ENCODE results near the gene CCDC83.
"Not testable (repeated sequence)": the region's sequence is repeated elsewhere in the genome, so short reads cannot be mapped to it uniquely, and the experiment has no call there.

CCDC83 gene

GRCh38 chr11:85886089-85887056 is 31.2 kb downstream of the CCDC83 start:
- no peak for DNase-seq (ENCODE audit: low spot score)

- no peak for DNase-seq (ENCODE audit: low spot score)
These were observed 33.9 kb downstream of the CCDC83 start for GRCh38 chr11:85889108-85889507.

DNA sequence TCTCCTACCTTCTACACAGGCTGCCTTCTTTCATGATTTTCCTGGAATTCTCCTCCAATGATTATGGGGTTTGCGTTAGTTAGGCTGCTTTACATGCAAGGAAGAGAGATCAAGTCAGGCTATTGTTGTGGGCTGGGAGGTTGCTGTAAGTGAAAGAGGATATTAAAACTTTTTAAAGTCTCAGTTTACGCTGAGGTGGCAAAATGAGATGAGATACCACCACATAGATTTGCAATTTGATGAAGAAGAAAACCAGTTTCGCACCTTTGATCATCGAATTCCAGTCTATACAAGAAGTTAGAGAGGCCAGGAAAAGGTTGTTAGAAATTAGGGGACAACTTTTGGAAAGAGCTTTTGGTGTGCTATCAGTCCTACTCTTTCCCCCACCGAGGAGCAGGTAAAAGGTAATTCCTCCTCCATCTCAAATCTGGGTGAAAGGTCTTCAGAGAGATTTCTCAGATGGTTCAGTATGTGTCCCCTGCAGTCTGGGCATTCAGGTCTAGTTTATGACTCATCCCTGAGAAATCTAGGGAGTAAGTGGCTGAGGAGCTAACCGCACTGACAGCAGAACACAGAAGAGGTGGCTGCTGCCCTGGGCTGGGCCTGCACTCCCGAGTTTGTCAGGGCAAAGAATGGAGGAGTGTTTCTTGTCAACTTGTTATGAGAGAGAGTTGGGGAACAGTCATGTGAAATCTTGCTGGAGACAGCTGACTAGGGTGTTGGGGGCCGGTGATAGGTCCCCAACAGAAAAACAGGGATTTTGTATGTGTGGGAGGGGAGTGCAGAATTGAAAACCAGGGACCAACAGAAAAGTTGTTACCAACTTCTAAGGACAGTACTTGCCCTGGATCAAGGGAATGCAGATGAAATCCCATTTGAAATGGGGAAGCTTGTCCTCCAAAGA is 34.7 kb downstream of the CCDC83 start:
- DNase-seq (ENCODE audit: low spot score): no peak

- no peak for DNase-seq (ENCODE audit: low spot score)
These were observed 38.2 kb downstream of the CCDC83 start for GRCh38 chr11:85893395-85893794.

DNA sequence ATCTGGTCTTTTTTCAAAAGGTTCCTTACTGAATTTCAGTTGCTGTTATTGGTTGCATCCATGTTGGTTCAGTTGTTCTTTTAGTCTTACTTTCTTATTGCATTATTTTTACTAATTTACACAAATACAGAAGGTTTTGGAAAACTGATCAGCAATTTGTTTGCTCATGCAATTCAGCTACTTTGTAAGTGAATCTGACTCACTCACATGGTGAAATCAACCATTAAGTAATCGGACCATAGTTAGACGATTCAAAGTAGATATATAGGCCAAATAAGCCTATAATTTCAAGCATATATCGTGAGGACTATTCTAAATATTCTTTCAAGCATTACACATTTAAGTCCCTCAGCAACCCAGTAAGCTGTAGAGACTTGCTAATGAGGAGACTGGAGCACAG is 41.7 kb downstream of the CCDC83 start:
- DNase-seq (ENCODE audit: low spot score): no peak

- DNase-seq (ENCODE audit: low spot score): no peak
These were observed 43.3 kb downstream of the CCDC83 start for GRCh38 chr11:85898456-85898855.

- no peak for DNase-seq (ENCODE audit: low spot score)
These were observed 47.2 kb downstream of the CCDC83 start for GRCh38 chr11:85902353-85902752.

- no peak for DNase-seq (ENCODE audit: low spot score)
These were observed 48.2 kb downstream of the CCDC83 start for GRCh38 chr11:85903406-85903805.

- DNase-seq (ENCODE audit: low spot score): no peak
These were observed 48.6 kb downstream of the CCDC83 start for GRCh38 chr11:85903811-85904210.

DNA sequence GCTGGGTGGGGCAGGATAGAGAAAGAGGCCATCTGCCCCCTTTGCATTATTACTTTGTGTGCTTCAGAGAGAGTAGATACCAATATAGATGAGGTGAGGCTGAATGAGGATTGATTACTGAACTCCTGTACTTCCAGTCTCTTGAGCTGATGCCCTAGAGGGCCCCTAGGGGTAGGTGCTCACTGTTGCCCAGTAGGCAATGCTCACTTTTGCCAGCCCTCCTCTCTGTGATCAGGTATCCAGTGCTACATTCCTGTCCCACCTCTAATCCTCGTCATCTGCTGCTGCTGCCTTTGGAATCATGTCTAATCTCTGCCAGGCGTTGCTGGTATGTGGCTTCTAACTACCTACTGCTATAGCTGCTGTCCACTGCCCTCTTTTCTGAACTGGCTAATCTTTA is 57.2 kb downstream of the CCDC83 start:
- no peak for DNase-seq (ENCODE audit: low spot score)

DNA sequence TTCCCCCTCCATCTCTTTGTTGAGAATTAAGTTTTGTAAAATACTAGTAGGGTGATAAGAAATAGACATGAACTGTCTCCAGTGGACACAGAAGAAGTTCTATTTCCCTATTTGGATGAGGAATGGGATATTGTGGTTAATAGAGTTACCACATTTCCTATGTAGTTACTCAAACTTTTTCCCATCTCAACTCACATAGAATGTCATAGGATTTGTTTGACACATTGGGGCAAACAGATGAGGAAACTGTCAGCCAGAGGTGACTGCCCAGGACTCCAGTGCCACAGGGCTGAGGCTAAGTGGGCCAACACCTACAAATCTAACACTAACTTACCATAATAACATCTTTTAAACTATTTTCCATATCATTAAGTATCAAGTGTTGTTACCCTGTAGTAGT is 58.3 kb downstream of the CCDC83 start:
- no peak for DNase-seq (ENCODE audit: low spot score)

DNA sequence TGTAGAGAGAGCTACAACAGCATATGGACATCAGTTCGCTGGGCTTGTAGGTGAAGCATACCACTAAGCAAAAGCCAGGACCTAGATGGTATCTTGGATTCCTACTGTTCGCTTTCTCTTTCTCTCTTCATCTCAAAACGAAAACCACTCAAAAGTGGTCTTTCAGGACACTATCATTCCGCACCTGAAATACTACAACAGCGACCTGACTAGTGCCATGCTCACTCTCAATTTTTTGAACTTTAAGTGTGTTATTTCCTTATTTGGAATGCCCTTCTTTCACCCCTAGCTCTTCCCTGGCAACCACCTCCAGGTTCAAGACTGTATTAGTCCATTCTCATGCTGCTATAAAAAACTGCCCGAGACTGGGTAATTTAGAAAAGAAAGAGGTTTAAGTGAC is 59.2 kb downstream of the CCDC83 start:
- DNase-seq (ENCODE audit: low spot score): no peak

- DNase-seq (ENCODE audit: low spot score): no peak
These were observed 64.0 kb downstream of the CCDC83 start for GRCh38 chr11:85918910-85919794.

DNA sequence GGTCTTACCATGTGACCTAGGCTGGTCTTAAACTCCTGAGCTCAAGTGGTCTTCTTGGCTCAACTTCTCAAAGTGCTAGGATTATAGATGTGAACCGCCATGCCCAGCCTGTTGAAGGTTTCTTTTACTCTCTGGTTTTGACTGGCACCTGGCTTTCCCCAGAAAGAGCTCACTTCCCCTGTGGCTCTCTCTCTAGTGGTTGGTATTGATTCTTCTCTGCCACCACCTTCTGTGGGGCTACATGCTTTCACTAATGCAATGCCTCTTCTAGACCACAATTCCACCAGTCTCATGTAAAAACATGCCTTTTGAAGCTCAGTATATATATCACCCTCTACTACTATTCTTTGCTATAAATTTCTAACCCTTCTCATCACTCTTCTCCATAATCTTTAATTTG is 67.2 kb downstream of the CCDC83 start:
- DNase-seq (ENCODE audit: low spot score): no peak

GRCh38 chr11:85923455-85923854 is 68.3 kb downstream of the CCDC83 start:
- DNase-seq (ENCODE audit: low spot score): no peak

- DNase-seq (ENCODE audit: low spot score): not testable (repeated sequence)
These were observed 71.6 kb downstream of the CCDC83 start for GRCh38 chr11:85926653-85927214.

DNA sequence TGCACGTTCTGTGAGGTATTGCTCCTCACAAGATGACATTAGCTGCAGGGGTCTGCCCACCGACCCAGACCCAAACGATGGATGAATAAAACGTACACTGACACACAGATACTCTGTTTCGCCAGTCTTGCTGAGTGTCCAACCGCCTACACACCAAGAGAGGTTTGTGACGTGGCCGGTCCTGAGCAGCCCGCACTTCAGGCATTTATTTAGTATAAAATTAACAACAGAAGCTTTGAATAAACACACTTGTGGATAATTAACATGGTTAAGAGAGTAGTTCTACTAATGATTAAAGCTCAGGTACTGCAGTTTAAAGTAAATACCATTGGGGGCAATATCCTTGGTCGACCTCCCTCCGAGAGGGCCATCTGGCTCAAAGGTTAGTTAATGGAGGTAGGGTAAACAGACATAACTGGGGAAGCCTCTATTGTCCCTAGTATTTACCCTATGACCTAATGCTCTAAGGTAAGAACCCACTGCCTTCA is 75.7 kb downstream of the CCDC83 start:
- DNase-seq (ENCODE audit: low spot score): no peak

- DNase-seq (ENCODE audit: low spot score): no peak
These were observed 79.5 kb downstream of the CCDC83 start for GRCh38 chr11:85934596-85935169.

DNA sequence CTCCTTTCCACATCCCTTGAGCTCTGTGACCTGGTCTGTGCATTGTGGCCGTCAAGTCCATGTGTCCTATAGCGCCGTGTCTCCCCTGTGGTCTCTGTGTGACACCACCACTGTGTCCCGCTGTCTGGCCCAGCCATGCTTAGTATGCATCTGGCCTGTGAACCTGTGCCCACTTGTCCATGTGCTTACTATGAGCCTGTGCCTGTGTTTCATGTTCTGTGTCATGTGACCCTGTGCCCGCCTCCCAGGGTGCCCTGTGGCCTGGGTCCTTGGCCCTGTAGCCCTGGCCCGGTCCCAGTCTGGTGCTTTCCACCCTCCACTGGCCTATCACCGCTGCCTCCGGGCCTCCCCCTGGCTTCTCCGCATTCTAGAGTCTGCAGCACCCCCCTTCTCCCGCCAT is 80.6 kb downstream of the CCDC83 start:
- no peak for DNase-seq (ENCODE audit: low spot score)

DNA sequence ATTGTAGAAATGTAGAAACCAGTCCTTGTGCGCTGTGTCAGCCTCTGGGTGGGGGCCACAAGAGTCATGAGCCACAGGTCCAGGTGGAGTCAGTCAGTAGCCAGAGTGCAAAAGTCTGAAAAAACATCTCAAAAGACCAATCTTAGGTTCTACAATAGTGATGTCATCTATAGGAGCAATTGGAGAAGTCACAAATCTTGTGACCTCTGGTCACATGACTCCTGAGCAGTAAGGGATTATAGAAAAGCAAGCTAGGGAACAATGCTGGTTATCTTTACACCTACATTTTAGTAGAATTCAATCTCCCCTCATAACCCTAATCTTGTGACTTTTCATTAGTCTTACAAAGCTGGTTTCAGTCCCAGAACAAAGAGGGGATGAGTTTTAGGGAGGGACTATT is 82.7 kb downstream of the CCDC83 start:
- DNase-seq (ENCODE audit: low spot score): no peak
